Measurements from ENCODE around the gene PJVK. TPM values are rescaled to one million over a fixed set of nuclear protein-coding genes. Genes with fewer than 3 reads are reported as not detected.

Gene PJVK
- total RNA-seq, 1 experiment from 2014 or later: 3.7 TPM

DNA sequence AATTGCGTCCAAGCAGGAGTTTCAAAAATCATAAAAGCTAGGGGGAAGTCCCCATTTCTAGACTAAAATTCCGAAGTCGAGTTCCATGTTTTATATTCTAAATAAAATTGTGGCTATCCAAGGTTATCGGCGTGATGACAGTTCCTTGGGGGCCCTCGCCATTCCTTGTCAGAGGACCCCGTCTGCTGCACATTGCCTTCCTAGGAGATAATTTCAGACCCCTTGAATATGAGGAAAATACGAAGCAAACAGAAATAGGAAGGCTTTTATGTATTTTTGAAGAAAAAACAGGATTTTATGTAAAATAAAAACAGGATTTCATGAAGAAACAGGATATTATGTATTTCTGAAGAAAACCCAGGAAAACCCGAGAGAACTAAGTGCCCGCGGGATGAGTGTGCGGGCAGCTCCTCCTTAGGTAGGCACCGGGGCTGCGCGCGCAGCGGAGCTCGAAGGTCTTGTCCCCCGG lies 28.6 kb downstream of the PJVK start:
- BruUV-seq (replicated peaks): no TSS peak
- POLR2A ChIA-PET: interaction anchor here (0.7 kb wide), 1 partner anchor 103 kb away, joined by 3 read pairs; no protein-coding TSS in a partner anchor

GRCh38 chr2:178480227-178481181 lies 29.3 kb downstream of the PJVK start, which contains the start of gene PLEKHA3:
Gene PLEKHA3 (plus strand): TSS chr2:178480457. CDS start chr2:178480870, 413 bp downstream.
- ChIA-PET POLR2A (interaction anchor here (0.7 kb wide), 1 partner anchor 102 kb away, joined by 3 read pairs; no protein-coding TSS in a partner anchor), CTCF (no interaction called here)
- Histone ChIP-seq H3K27me3 (ENCODE audit: control insufficient read depth, insufficient read depth, low read length) (no peaks in the 10 kb centered on the region), H3K4me3 (ENCODE audit: low read depth in 2 of 2, low read length in 2 of 2) (peak within 1 kb of the TSS; percentile 71 to 89), H3K9me3 (ENCODE audit: control insufficient read depth, insufficient read depth, low read depth, low read length) (no peaks in the 10 kb centered on the region), H3K27ac (ENCODE audit: low read length) (peak within 1 kb of the TSS; percentile 84), H3K4me1 (ENCODE audit: control insufficient read depth, insufficient read depth, low read length) (peaks cover 25% of the 10 kb centered on the region), H3K36me3 (ENCODE audit: control insufficient read depth, insufficient read depth, low read length) (no peaks in the 10 kb centered on the region)
- intact Hi-C loops (cut with micrococcal nuclease; ENCODE audit: unreplicated experiment) (no loop called here), in situ Hi-C loops (cut with HindIII; ENCODE audit: low pct_unique_long_range_greater_than_20kb, low sequenced_read_pairs) (no loop called here)
- no TSS peak for BruUV-seq (replicated peaks)
- DNase-seq (ENCODE audit: low read depth, low spot score) (no peak), ATAC-seq (peak; percentile 94)
- TF ChIP-seq CTCF (IDR thresholded peaks at IDR 0.05) (no peak), TCF7L2 (IDR thresholded peaks at IDR 0.05; ENCODE audit: low read depth, low read length) (peak; percentile 80), POLR2AphosphoS5 (IDR thresholded peaks at IDR 0.05; ENCODE audit: low read depth, low read length) (no peak), SIN3A (IDR thresholded peaks at IDR 0.05; ENCODE audit: borderline replicate concordance, insufficient read depth, low read depth, low read length) (0 out of 2 replicates have a peak, but pooled peaks have one; percentile 84)

More for the DNA sequence above, 28.6 kb downstream of the PJVK start:
- H3K27me3 ChIP-seq (ENCODE audit: control insufficient read depth, insufficient read depth, low read length): no peaks in the 10 kb centered on the region
- H3K36me3 ChIP-seq (ENCODE audit: control insufficient read depth, insufficient read depth, low read length): no peaks in the 10 kb centered on the region
- H3K9me3 ChIP-seq (ENCODE audit: control insufficient read depth, insufficient read depth, low read depth, low read length): no peaks in the 10 kb centered on the region
- ATAC-seq: no peak
- no peak for DNase-seq (ENCODE audit: low read depth, low spot score)
- peaks cover 25% of the 10 kb centered on the region for H3K4me1 ChIP-seq (ENCODE audit: control insufficient read depth, insufficient read depth, low read length)
- in situ Hi-C loops (cut with HindIII; ENCODE audit: low pct_unique_long_range_greater_than_20kb, low sequenced_read_pairs): no loop called here
- CTCF ChIA-PET: no interaction called here
- no peak for TF ChIP-seq TCF7L2 (IDR thresholded peaks at IDR 0.05; ENCODE audit: low read depth, low read length)
- TF ChIP-seq CTCF (IDR thresholded peaks at IDR 0.05): no peak
- TF ChIP-seq, protein P1, sequence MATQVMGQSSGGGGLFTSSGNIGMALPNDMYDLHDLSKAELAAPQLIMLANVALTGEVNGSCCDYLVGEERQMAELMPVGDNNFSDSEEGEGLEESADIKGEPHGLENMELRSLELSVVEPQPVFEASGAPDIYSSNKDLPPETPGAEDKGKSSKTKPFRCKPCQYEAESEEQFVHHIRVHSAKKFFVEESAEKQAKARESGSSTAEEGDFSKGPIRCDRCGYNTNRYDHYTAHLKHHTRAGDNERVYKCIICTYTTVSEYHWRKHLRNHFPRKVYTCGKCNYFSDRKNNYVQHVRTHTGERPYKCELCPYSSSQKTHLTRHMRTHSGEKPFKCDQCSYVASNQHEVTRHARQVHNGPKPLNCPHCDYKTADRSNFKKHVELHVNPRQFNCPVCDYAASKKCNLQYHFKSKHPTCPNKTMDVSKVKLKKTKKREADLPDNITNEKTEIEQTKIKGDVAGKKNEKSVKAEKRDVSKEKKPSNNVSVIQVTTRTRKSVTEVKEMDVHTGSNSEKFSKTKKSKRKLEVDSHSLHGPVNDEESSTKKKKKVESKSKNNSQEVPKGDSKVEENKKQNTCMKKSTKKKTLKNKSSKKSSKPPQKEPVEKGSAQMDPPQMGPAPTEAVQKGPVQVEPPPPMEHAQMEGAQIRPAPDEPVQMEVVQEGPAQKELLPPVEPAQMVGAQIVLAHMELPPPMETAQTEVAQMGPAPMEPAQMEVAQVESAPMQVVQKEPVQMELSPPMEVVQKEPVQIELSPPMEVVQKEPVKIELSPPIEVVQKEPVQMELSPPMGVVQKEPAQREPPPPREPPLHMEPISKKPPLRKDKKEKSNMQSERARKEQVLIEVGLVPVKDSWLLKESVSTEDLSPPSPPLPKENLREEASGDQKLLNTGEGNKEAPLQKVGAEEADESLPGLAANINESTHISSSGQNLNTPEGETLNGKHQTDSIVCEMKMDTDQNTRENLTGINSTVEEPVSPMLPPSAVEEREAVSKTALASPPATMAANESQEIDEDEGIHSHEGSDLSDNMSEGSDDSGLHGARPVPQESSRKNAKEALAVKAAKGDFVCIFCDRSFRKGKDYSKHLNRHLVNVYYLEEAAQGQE (IDR thresholded peaks at IDR 0.05; ENCODE audit: insufficient read depth in 1 of 2, low read depth in 2 of 2, low read length in 1 of 2): no peak
- TF ChIP-seq POLR2AphosphoS5 (IDR thresholded peaks at IDR 0.05; ENCODE audit: low read depth, low read length): 0 out of 2 replicates have a peak, but pooled peaks have one; percentile 19
- peak overlapping the region; percentile 84 for H3K27ac ChIP-seq (ENCODE audit: low read length)
- intact Hi-C loops (cut with micrococcal nuclease; ENCODE audit: unreplicated experiment): loop anchor here (2.0 to 5.0 kb wide), 2 partner anchors 29 to 43 kb away; partner anchors contain the start of genes PJVK and PRKRA
- peak overlapping the region; percentile 56 to 89 for H3K4me3 ChIP-seq (ENCODE audit: low read depth in 2 of 2, low read length in 2 of 2)
